Right hindlimb (tissue), 1 donor: Measurements from ENCODE around the gene DOCK1.
A peak's percentile ranks its signal among the peaks of the same experiment; 100 is the strongest.

Experiments used
- DNase-seq: peaks from one replicate; pipeline ENCODE4 v3.0.0-alpha.2; 2018

The DOCK1 gene

DNA sequence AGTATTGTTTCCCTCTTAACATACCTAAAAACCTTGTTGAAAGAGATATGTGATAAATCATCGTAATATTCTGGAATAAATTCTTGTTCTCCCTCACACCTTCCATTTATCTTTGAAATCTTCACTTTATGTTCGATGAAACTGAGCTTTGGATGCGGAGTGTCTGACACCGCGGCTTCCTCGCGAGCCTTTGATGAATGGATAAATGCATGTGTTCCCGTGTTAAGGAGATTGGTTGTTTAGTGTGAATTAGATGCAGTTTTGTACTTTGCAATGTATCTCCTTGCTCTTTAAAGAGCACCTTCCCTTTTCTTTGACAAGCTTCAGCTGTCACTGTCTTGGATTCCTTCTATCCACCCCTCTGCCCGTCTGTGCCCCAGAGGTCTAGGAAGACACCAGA, 138.1 kb downstream of the DOCK1 start:
- DNase-seq = no peak

DNA sequence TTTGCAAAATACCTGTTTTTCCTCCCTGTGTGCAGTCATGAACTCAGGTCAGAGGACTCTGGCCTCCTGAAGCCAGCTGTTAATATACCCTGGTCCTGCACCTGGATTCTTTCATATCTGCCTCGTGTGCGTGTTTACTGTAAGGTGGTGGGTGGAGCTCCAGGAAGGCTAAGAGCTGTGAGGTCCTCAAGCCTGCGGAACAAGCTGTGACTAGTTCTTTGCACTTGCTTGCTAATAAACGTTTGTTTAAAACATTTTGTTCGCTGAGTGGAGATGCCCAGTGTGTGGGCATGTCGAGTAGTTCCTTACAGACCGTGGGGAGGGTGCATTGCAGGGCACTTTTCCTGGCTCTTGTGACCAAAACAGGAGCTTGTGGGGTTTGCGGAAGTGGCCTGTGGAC, 139.0 kb downstream of the DOCK1 start:
- DNase-seq = no peak

DNA sequence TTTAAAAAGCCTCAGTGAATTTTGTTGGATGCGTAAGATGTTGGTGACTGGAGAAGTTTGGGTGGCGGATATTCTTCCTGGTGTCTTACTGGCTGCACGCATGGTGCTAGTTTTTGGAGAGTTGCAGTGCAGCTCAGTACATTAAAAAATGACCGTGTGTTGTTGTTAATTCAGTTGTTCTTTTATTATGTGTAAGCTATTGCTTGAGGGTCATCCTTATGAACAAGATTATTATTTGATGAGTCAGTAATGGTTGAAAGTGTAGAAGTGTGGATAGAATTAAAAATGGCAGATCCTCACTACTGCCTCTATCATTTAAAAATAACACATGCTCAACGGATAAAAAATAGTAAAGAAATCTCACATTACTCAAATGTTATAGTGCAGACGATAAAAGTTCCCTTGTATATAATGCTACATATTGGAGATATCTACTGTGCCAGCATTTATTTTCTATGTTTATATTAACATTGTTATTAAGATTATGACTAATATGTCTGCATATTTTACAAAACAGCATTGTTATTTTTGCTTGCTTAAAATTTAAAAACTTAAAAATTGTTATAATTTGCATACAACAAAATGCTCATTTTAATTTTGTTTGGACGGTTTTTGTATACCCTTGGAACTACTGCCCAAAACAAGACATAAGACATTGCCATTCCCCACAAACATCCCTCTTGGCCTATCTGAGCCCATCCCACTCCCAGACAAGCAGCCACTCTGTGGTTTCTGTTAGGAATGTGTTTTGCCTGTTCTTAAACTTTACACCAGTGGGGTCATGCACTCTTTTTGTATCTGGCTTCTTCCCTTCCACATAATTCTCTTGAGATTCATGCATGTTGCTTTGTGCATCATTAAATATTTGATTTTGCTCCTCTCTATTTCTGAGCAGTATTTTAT, 142.0 kb downstream of the DOCK1 start:
- DNase-seq = no peak

DNA sequence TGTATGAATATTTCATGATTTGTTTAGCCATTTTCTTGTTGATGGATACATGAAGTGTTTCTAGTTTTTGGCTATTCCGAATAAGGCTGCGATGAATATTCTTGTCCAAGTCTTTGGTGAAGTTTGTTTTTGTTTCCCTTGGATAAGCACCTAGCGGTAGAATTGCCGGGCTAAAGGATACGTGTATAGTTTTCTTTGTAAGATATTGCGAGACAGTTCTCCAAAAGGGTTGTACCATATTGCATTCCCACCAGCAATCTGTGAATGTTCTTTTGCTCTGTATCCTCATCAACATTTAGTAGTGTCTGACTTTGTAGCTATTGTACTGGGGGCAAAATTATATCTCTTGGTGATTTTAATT, 142.6 kb downstream of the DOCK1 start:
- DNase-seq = no peak

DNA sequence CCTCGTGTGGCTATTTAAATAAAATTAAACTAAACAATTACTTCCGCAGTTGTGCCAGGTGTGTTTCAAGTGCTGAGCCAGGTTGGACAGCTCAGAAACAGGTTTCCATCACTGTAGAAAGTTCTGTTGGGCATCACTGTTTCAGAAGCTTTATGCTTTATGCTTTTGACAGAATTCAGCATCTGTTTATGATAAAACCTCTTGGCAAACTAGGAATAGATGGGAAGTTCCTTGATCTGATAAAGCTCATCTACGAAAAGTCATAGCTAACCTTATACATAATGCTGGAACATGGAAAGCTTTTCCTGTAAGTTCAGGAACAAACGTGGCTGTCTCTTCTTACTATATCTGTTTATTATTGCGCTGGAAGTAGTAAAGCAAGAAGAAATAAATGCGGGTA, 143.4 kb downstream of the DOCK1 start:
- DNase-seq = no peak

DNA sequence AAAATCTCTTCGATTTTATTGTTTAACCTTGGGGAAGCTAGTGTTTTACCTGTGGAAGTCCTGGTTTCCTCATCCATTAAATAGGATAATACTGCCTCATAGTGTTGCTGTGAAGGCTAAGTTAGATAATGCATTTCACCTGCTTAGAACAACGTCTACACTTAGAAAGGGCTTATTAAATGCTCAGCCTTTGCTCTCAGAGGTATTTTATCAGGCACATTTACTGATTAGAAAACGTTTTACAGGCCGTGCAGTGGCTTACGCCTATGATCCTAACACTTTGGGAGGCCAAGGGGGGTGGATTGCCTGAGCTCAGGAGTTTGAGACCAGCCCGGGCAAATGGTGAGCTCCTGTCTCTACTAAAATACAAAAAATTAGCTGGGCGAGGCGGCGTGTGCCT, 146.8 kb downstream of the DOCK1 start:
- no peak for DNase-seq

DNA sequence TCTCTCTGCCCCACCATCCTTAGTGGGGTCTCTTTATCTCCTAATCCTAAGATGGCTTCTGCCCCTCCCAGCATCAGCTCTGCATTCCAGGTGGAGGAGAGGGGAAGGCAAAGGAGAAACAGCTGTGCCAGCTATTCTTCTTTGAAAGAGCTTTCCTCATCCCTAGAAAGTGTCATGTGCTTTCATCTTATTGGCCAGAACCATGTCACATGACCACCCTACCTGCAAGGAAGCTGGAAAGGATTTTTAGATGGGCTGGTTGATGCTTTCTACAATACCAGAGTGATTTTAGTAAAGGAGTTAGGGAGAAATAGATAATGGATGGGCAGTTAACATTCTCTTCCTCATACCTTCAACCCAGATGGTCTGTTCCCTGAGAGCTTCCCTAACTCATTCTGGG, 150.0 kb downstream of the DOCK1 start:
- DNase-seq = no peak

DNA sequence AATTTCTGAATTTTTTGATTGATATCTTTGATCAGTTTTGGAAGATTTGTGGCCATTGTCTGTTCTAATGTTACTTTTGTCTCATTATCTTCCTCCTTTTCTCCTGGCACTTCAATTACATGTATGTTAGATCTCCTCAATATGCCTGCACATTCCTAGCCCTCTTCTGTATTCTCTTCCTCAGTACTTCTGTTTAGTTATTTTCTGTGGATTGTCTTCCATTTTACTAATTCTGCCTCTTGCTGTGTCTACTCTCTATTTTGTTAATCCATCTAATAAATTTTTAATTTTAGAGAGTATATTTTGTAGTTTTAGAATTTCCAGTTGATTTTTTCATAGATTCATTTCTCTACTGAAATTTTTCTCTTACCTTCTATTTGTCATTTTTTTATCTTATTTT, 154.1 kb downstream of the DOCK1 start:
- DNase-seq = no peak

DNA sequence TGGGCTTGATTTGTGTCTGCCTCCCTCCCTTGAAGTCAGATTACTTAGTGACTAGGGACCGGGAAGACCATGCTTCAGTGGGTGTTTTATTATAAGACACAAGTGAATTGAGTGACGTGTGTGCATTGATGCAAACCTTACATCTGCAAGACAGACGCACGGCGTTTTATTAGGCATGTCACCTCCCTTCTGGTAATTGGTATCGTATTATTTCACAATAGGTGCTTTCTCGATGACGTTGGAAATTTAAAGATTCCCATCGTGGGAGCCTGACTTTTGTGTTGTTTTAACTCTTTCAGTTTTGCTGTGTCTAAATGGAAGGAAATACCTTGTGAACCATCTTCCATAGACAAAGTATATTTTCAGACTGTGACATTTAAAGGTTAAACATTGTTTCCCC, 158.5 kb downstream of the DOCK1 start:
- DNase-seq = no peak

DNA sequence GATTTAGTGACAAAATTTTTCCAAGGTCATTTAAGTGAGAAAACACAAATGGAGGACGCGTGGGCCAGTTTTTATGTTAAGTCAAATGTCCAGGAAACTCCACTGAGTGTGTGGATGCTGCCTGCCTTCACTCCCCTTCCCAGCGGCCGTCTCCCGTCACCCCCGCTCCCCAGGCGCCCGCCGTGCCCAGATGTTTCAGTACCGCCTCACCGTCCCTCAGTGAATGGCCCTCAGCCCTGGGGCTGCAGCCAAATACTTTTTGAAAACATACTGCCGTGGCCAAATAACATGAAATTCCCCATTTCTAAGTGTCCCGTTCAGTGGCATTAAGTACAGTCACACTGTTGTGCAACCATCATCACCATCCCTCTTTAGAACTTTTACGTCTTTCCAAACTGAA, 159.2 kb downstream of the DOCK1 start:
- DNase-seq = no peak

DNA sequence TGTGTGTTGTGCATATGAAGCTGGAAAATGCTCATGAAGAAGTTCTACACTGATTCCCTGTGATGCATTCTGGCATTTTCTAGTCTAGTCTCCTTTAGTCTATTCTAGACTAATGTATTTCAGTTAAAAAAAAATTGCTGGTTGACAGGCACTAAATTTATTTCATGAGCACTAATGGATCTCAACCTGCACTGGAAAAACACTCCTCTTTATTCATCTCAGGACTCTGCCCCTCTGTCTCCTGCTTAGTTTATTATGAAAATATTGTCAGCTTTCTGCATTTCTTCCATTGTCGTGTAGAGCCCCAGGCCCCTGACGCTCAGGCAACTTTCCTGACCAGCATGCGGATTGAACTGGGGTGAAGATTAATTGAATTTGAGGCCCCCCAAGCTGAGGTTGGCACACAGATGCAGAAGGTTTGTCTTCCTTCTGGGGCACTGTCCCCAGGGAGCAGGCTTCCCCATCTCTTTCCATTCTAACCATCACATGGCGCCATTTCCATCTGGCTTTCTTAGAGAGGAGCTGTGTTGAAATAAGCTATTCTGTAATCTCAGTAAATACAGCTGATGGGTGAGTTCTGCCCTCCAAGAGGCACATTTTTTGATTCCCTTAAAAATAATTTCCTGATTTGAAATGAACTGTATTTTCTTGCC, 162.4 kb downstream of the DOCK1 start:
- no peak for DNase-seq

DNA sequence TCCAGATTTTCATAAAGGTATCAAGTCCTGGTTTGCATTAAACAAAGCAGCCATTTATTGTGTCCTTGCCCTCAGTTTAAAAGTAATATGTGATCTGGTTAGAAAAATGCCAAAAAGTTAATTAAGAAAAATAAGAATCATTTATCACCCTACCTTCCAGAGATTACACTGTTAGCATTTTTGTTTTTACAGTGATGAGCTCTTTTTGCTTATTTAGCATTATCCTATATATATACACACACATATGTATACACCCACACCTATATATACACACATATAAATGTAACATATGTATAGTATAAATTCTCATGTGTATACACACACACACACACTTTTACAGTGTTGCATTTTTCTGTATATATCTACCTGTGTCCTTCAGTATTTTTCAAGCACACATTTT, 163.3 kb downstream of the DOCK1 start:
- no peak for DNase-seq

DNA sequence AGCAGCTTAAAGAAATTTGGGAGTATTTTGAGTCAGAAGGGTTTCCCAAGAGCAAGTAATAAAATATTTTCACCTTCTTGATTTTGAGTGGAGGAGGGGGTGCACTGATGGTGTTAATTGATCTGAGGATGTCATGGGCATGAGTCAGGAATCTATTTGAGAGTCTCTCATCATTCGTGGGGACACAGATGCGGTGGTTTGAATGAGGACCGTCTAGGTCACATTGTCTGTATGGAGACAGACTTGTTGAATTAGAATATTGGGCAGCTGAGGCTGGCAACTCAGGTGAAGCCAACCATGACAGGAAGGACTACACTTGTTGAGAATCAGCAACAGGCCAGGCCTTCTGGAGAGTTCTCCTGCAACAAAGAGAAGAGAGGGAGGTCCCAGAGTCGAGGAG, 164.2 kb downstream of the DOCK1 start:
- no peak for DNase-seq

DNA sequence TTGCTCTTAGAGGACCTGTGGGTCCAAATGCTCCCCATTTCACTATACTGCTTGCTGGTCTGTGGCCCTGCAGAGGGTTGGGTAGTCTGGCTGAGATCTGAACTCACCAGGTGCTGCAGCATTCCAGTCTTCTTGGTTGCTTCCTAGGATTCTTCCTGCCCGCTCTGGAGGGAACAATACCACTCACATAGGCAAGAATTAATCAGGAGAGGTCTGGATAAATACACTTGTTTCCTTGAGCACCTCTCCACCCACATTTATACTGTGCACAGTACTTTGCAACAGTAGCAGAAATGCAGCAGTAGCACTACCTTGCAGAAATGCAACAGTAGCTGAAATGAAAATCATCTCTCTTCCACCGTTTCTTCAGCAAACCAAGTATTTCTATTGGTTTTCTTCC, 165.9 kb downstream of the DOCK1 start:
- no peak for DNase-seq

DNA sequence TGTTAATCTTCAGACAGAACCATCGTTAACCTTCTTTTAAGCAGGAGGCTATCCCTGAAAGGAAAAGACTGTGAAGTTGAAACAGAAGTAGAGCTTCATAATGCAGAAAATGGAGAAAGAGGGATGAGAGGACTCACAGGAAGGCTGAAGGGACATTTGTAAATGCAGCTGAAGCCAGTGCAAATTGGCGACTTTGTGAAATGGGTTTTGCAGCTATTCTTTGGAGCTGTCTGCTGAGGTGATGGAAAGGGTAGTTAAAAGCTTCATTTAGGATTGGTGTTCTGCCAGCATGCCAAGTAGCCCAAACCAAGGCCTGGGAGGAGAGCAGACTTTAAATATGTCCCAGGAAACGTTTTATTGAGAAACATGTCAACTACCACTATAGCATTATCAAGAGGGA, 168.4 kb downstream of the DOCK1 start:
- no peak for DNase-seq

DNA sequence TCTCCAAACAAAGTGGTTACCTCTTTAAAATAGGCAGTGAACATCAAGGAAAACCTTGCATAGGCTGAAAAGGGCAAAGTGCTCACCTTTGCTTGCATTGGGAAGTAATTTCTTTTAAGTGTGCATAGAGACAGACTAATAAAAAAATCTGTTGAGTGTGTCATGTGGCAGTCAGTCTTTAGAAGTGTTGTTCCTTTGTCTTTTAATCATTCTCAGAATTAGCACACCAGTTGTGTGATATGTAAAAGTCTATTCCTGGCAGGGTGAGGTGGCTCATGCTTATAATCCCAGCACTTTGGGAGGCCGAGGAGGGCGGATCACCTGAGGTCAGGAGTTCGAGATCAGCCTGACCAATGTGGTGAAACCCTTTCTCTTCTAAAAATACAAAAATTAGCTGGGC, 174.2 kb downstream of the DOCK1 start:
- no peak for DNase-seq

DNA sequence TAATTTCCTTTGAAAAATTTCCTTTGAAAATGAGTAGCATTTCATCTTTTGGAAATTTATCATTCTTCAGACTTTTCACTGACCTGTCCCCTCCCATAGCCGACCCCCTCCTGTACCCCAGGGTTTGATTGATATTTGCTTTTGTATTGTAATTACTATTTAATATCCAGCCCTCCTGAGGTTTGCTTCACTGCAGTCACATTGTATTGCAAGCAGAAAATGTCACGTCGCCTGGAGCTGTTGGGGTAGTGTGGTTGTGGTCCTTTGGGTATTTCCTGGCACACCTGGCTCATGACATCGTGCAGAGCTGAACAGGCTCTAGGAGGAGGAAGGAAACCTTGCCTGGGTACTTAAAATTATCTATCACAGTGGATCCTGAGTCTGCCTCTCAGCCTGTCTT, 175.1 kb downstream of the DOCK1 start:
- DNase-seq = no peak

DNA sequence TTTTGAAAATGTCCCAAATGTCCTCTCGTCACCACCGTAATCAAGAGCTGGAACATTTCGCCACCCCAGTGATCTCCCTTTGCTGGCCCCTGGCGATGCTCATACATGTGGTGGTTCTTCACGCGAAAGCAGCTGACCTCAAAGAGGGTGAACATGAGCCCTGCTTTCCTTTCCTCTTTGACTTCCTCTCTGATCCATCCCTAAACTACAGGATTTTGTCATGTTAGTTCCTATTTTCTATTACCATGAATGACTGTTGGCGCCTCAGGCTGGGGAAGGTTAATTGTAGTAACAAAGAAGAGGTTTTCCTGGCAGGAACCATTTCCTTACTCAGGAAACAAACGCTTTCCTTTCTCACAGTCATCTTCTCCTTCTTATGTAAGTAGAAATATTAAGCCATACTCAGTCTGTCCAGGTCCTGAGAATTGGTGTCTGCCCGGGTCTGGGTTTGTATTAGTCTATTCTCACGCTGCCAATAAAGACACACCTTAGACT, 176.7 kb downstream of the DOCK1 start:
- DNase-seq = no peak

DNA sequence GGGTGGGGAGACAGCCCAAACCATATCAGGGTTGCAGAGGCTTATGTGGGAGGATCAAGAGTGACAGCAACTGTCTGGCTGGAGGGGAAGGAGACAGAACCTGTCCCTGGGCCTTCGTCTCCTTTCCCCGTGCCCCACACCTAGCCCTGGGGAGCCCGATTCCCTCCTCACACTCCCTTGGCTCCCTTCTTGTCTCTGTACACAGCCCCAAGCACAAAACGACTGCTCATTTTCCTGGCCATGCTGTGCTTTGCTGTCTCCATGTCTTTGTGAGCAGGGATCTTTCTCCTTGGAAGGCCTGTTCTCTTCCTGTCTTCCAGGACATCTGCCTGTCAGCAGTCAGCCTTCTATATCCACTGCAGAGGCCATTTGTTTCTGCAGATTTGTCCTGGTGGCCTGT, 177.4 kb downstream of the DOCK1 start:
- DNase-seq = no peak

DNA sequence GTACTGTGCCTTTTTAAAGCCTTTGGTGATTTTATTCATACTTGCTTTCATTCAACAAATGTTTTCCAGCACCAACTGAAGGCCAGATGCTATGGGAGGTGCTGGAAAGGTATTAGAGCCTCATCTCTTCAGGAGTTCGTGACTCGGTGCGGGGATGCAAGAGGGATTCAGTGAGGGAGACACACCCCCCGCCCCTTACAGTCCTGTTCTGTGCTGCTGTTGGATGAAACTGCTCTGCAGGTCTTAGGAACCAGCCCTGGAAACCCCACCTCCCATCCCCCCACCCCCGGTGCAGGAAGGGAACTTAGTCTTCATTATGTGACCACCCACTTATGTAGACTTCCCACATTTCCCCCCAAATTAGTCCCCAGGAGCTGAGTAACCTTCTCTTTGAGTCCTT, 180.7 kb downstream of the DOCK1 start:
- DNase-seq = no peak

DNA sequence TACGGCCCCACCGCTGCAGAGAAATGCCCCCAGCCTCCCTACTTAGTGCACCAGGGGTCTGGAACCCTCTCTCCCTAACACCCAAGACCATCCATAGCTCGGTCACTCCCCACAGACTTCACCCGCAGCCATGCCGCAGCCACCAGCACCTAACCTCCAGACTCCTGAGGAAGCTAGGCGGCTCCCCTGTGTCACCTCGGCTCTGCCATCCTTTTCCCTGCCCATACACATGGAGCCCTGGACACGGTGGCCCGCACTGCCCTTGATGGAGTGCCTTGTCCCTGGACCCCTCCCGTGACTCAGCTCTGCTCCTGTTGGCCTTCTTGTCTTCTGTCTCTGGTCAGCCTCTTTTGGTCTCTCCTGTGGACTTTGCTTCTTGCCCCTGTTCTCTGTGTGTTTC, 183.7 kb downstream of the DOCK1 start:
- no peak for DNase-seq

DNA sequence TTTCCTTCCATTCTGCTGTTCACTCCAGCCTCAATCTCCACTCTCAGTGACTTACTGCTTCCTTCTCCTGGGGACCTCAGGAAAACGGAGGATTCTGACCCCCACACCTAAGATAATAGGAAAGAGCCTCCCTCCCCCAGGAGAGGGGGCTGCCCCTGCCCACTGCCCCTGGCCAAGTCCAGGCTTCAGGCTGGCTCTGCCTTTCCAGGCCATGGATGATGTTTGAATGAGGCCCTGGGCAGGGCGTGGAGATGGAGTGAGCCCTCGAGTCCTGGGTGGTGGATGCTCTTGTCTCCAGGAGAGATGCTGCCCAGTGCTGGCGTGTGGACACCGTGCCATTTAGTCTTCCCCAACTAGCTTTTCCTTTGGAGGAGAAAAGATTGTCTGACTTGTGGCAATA, 184.2 kb downstream of the DOCK1 start:
- no peak for DNase-seq

DNA sequence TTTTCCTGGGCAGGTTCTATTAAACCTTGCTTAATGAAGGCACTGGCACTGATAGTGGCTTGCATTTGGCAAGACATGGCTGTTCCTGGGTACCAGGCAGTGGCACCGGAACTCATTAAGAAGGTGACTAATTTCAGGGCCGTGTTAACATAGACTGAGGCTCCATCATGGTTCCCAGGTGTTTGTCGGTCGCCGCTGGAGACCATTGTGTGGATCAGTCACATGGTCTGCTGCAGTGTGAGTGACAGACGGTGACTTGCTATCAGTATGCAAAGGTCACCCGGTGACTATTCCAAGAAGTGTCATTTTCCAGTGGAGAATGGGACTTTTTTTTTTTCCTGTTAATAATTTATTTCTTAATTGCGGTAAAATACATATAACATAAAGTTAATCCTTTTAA, 184.9 kb downstream of the DOCK1 start:
- DNase-seq = no peak

DNA sequence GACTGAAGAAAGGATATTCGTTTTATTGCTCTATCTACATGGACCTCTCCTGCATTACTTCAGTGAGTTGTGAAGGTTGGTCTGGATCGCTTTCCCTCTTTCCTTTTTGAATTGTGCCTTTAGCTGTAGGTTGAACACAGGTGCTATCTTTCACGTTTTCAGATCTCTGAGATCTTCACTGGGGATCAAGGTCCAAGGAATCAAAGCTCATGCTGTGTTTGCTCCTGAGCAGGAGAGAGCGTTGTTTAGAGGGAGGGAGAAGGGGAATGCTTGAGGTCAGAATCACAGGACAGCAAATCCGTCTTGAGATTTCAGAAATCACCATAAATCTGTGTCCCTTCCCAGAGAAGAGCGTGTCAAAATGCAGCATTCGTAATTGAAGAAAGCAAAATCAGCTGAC, 186.1 kb downstream of the DOCK1 start:
- no peak for DNase-seq

DNA sequence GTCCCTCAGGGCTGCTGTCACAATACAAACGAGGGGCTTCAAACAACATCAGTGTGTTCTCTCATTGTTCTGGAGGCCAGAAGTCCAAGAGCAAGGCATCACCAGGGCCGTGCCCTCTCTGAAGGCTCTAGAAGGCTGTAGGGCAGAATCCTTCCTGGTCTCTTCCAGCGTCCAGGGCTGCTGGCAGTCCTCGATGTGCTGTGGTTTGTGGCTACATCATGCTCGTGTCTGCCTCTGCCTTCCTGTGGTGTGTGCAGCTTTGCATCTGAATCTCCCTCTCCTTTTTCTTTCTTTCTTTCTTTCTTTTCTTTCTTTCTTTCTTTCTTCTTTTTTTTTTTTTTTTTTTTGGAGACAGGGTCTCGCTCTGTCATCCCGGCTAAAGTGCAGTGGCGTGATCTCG, 187.7 kb downstream of the DOCK1 start:
- peak; percentile 37 for DNase-seq
